Measurements from ENCODE around the gene EVI2B. TPM values are rescaled to one million over a fixed set of nuclear protein-coding genes. Genes with fewer than 3 reads are reported as not detected.

Gene EVI2B
- total RNA-seq, 1 donor from 2014 or later: 87.9 TPM

DNA sequence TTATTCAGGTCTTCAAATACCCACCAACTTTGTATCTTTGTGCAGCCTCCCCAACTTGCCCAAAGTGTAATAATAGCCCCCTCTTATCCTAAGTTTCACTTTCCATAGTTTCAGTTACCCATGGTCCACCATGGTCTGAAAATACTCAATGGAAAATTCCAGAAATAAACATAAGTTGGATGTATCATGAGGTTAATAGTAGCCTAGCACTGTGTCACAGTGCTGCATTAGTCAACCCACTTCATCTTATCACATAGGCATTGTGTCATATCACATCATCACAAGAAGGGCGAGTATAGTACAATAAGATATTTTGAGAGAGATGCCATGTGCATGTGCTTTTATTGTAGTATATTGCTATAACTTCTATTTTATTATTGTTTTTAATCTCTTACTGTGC lies 38.7 kb downstream of the EVI2B start:
- ATAC-seq (no peak), DNase-seq (no peak)
- Histone ChIP-seq H3K9me3 (no peaks in the 10 kb centered on the region), H3K4me3 (no peak overlapping the region), H3K27ac (peak overlapping the region; percentile 55), H3K36me3 (peaks cover 9% of the 10 kb centered on the region), H3K27me3 (no peaks in the 10 kb centered on the region), H3K4me1 (peaks cover 19% of the 10 kb centered on the region)
- intact Hi-C loops (cut with DNase I): no loop called here
- TF ChIP-seq, protein P1, sequence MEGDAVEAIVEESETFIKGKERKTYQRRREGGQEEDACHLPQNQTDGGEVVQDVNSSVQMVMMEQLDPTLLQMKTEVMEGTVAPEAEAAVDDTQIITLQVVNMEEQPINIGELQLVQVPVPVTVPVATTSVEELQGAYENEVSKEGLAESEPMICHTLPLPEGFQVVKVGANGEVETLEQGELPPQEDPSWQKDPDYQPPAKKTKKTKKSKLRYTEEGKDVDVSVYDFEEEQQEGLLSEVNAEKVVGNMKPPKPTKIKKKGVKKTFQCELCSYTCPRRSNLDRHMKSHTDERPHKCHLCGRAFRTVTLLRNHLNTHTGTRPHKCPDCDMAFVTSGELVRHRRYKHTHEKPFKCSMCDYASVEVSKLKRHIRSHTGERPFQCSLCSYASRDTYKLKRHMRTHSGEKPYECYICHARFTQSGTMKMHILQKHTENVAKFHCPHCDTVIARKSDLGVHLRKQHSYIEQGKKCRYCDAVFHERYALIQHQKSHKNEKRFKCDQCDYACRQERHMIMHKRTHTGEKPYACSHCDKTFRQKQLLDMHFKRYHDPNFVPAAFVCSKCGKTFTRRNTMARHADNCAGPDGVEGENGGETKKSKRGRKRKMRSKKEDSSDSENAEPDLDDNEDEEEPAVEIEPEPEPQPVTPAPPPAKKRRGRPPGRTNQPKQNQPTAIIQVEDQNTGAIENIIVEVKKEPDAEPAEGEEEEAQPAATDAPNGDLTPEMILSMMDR (IDR thresholded peaks at IDR 0.05): no peak

DNA sequence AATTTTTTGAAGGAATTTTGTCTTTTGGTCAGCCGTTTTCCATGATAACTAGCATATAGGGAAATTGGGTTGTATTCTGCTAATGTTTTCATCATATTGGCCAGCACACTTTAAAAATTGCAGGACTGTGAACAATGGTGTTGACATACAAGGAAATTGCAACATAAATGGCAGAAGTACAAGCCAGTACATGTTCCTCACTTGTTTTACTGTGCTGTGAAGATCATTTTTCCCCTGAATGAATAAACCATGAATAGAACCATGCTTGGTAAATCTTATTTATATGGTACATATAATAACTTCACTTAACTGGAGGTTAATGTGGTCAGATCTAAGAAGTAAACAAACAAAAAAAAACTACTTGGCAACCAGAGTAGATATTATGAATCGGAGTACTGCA lies 39.6 kb downstream of the EVI2B start:
- ATAC-seq: peak; percentile 82
- H3K27ac ChIP-seq: peak overlapping the region; percentile 55
- DNase-seq: no peak
- peaks cover 19% of the 10 kb centered on the region for H3K4me1 ChIP-seq
- no peaks in the 10 kb centered on the region for H3K27me3 ChIP-seq
- peaks cover 9% of the 10 kb centered on the region for H3K36me3 ChIP-seq
- H3K9me3 ChIP-seq: no peaks in the 10 kb centered on the region
- TF ChIP-seq, protein P1 (IDR thresholded peaks at IDR 0.05): no peak
- H3K4me3 ChIP-seq: no peak overlapping the region
- intact Hi-C loops (cut with DNase I): no loop called here

DNA sequence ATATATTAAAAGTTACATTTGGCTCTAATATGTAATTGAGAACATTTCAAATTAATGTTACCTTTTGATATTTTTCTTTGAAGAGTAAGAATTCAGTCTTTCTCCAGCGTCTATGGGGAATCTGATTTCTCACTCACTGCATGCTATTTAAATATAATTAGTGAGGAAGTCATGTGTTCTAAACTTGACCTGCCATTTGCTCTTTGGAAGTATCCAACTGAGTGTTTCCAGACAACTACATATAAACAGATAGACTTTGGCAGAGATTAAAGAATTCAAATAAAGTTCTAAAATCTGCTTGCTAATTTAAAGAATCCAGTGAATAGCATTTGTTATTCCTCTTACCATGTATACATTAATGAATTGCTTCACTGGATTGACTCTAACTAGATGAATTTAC lies 40.3 kb downstream of the EVI2B start:
- H3K27ac ChIP-seq: peak overlapping the region; percentile 55
- no peak for DNase-seq
- peaks cover 25% of the 10 kb centered on the region for H3K4me1 ChIP-seq
- ATAC-seq: no peak
- intact Hi-C loops (cut with DNase I): no loop called here
- H3K36me3 ChIP-seq: peaks cover 9% of the 10 kb centered on the region
- TF ChIP-seq, protein P1 (IDR thresholded peaks at IDR 0.05): no peak
- H3K4me3 ChIP-seq: peak overlapping the region; percentile 12
- no peaks in the 10 kb centered on the region for H3K9me3 ChIP-seq
- no peaks in the 10 kb centered on the region for H3K27me3 ChIP-seq

DNA sequence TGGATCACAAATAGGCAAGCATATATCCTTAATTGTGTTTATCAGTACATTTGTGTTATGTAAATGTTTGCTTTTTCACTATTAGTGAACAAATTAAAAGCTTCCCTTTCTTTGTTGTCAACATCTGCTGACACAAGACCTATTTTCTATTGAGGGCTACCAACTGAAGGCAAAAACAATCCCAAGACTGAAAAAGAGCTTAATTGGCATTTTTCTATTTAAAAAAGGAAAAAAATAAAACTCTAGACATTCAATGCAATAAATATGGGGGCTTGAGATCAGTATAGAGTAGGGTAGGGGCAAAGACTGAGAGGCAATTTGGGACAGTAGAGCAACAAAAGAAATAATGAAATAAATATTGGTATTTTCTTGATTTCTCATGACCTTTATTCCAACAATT lies 41.1 kb downstream of the EVI2B start:
- no peak for DNase-seq
- intact Hi-C loops (cut with DNase I): no loop called here
- Histone ChIP-seq H3K9me3 (no peaks in the 10 kb centered on the region), H3K36me3 (peaks cover 9% of the 10 kb centered on the region), H3K4me1 (peaks cover 25% of the 10 kb centered on the region), H3K27ac (peak overlapping the region; percentile 55), H3K27me3 (no peaks in the 10 kb centered on the region), H3K4me3 (peak overlapping the region; percentile 12)
- no peak for ATAC-seq
- TF ChIP-seq, protein P1 (IDR thresholded peaks at IDR 0.05): no peak

DNA sequence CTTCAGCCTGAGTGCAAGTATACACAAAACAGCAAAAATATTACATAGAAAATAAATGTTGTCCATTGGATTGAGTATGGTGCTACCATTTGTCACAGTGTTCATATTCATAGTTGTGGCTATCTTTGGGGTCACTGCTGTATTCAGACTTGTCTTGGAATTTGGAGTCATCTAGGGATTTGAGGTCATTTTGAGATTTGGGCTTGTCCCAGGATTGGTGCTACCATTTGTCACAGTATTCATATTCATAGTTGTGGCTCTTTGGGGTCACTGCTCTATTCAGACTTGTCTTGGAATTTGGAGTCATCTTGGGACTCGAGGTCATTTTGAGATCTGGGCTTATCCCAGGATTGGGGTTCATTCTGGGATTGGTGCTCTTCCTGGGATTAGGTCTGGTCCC lies 41.6 kb downstream of the EVI2B start:
- H3K9me3 ChIP-seq: no peaks in the 10 kb centered on the region
- H3K36me3 ChIP-seq: peaks cover 9% of the 10 kb centered on the region
- TF ChIP-seq, protein P1 (IDR thresholded peaks at IDR 0.05): no peak
- intact Hi-C loops (cut with DNase I): no loop called here
- H3K27ac ChIP-seq: no peak overlapping the region
- peaks cover 25% of the 10 kb centered on the region for H3K4me1 ChIP-seq
- DNase-seq: no peak
- H3K27me3 ChIP-seq: no peaks in the 10 kb centered on the region
- no peak for ATAC-seq
- no peak overlapping the region for H3K4me3 ChIP-seq

DNA sequence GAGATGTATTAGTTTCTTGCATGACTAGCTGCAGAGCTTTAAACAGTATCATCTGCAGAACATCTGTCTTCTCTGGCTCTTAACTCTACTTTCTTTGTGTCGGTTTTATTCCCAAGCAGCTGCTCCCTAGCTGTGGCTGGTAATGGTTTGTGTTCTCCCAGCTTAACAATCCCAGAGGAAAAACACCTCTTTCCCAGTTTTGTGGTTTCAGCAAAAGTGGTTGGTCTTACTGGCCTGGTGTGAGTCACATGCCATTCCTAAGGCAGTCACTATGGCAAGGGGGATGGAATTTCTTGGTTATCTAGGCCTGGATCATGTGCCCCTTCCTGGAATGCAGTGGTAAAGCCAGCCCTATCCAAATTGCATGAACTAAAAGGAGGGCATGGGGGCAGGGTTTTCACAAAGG lies 44.3 kb downstream of the EVI2B start:
- Histone ChIP-seq H3K36me3 (peaks cover 22% of the 10 kb centered on the region), H3K4me1 (peaks cover 18% of the 10 kb centered on the region), H3K4me3 (no peak overlapping the region), H3K9me3 (no peaks in the 10 kb centered on the region), H3K27ac (no peak overlapping the region), H3K27me3 (no peaks in the 10 kb centered on the region)
- TF ChIP-seq, protein P1 (IDR thresholded peaks at IDR 0.05): no peak
- intact Hi-C loops (cut with DNase I): no loop called here
- ATAC-seq (peak; percentile 87), DNase-seq (no peak)

All from upper lobe of right lung (tissue), 1 donor.